Measurements from ENCODE around the gene PRPF6.
"Not testable (repeated sequence)": the region's sequence is repeated elsewhere in the genome, so short reads cannot be mapped to it uniquely, and the experiment has no call there.

PRPF6 gene

DNA sequence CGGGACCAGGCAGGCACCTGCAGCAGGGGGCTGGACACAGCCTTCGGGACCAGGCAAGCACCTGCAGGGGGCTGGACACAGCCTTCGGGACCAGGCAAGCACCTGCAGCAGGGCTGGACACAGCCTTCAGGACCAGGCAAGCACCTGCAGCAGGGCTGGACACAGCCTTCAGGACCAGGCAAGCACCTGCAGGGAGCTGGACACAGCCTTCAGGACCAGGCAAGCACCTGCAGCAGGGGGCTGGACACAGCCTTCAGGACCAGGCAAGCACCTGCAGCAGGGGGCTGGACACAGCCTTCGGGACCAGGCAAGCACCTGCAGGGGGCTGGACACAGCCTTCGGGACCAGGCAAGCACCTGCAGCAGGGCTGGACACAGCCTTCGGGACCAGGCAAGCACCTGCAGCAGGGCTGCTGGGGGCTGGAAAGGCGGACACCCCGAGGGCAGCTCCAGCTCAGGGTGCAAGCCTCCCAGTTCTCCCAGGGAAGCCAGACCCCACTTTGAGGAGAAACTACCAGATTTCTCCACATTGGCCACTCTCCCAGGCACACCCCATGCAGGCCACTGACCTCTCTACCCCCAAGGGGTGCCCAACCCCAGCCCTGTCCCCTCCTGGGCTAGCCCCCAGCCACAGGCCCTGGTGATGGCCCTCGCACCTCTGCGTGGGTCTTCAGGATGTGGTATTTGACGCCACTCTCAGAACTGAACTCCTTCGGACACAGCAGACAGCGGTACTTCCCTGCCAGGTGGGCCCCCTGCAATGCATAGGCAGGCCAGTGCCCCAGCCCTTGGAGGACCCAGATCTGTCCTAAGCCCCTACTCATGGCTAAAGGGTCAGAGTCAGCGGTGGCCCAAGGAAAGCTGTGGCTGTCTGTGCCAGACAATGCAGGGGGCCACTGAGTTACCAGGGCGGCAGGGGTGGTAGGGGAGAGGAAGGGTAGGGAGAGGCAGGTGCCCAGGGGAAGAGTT, 20.0 kb upstream of the PRPF6 start:
- DNase-seq (ENCODE audit: low read depth) = not testable (repeated sequence)

DNA sequence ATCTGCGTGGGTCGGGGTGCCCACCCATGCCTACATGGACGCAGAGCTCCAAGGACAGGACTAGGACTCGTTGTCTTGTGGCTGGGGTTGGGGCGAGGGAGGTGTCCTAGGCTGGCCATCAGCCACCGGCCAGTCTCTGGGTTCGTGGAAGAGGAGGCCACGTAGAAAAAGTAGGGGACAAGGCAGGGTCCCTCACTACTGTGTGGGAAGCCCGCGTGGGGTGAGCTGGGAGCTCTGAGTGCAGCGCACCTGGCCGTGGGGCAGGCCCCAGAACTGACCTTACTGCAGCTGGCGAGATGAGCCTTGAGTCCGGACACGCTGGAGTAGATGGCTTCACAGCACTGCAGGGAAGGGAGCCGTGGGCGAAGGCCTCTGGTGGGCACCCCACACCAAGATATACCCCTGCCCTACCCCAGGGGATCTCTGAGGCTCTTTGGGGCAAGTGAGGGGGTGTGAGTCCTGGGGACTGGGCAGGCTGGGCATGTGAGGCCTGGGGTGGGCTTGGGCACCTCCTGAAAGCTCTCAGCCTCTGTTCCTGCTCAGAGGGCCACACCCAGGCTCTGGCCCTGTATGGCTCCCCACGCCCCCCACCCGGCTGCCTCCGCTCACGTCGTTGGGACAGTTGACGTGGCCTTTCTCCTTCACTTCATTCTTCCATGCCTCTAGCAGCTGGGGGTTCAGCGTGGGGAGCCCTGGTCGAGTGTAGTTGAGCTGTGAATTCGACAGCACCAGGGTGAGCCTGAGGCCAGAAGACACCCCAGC, 19.1 kb upstream of the PRPF6 start:
- no peak for DNase-seq (ENCODE audit: low read depth)

DNA sequence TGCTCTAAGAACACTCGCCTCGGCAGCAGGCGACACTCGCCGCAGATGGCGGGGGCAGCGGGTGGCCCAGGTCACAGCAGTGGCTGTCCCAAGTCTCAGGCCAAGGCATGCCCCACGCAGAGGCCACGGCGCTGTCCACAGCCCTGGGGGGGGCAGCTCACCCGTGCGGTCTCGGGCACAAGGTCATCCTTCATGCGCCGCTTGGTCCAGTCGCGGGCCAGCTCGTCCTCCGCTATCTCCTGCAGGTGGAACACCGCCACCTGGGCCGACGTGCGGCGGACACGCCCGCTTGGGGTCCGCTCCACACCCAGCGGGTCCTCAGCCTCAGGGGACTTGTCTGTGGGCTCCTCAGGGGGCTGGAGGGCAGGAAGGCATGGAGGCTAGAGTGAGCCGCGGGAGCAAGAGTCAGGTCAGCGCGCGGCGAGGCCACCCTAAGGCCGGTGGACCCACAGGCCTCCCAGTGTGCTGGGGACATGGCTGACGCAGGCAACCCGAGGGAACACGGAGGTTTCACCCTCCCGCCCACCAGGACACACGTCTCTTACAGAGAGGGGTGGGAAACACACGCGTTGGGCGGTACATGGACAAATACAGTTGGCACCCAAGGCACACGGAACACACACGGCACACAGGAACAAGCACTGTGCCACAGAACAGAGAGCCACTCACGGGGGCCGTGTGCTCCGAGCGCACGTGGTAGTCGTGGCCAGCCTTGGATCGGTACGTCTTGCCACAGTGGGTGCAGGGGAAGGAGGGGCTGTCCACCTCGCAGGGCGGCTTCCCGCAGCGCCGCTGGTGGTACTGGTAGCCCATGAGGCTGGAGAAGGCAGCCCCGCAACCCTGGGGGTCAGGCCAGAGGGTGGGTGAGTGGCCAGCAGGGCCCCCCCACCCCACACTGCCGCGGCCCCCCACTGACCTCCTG, 18.2 kb upstream of the PRPF6 start:
- DNase-seq (ENCODE audit: low read depth) = no peak

- no peak for DNase-seq (ENCODE audit: low read depth)
These were observed 17.6 kb upstream of the PRPF6 start for GRCh38 chr20:63963348-63963741.

- no peak for DNase-seq (ENCODE audit: low read depth)
These were observed 17.1 kb upstream of the PRPF6 start for GRCh38 chr20:63963784-63964301.

- no peak for DNase-seq (ENCODE audit: low read depth)
These were observed 16.5 kb upstream of the PRPF6 start for GRCh38 chr20:63964412-63964811.

- no peak for DNase-seq (ENCODE audit: low read depth)
These were observed 14.6 kb upstream of the PRPF6 start for GRCh38 chr20:63966172-63966943.

GRCh38 chr20:63966944-63967322, 14.0 kb upstream of the PRPF6 start:
- no peak for DNase-seq (ENCODE audit: low read depth)

DNA sequence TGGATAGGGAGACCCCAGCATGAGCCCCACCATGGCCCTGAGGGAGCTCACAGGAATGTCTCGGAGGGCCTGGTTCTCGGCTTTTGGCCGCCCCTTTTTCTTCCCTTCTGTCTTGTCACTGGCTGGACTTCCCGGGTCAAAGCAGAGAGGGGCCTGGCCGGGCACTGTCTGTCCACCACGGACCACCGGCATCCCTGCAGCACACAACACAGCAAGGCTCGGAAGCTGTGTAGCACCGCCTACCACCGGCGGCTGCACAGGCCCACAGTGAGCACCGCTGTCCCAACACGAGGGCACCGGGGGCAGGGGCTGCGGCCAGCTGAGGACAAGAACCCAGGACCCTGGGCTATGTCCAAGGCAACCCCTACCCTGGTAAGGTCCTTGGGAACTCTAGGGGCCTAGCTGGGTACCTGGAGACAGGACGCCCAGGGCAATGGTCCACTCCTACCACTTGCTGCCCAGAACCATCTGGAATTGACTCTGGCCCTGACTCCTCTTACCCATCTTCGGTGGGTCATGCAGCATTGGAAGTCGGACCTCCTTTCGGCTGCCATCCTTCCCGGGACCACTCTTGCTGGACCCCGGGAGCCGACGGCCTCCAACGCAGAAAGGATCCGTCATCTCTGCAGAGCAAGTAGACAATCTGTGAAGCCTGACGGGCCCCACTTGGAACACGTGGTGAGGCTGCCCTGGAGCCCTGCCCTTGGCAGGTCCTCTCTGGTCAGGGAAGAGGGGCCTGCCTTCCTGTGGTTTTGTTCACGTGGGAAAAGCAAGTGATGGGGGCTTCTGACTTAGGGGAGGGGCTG, 13.4 kb upstream of the PRPF6 start:
- no peak for DNase-seq (ENCODE audit: low read depth)

DNA sequence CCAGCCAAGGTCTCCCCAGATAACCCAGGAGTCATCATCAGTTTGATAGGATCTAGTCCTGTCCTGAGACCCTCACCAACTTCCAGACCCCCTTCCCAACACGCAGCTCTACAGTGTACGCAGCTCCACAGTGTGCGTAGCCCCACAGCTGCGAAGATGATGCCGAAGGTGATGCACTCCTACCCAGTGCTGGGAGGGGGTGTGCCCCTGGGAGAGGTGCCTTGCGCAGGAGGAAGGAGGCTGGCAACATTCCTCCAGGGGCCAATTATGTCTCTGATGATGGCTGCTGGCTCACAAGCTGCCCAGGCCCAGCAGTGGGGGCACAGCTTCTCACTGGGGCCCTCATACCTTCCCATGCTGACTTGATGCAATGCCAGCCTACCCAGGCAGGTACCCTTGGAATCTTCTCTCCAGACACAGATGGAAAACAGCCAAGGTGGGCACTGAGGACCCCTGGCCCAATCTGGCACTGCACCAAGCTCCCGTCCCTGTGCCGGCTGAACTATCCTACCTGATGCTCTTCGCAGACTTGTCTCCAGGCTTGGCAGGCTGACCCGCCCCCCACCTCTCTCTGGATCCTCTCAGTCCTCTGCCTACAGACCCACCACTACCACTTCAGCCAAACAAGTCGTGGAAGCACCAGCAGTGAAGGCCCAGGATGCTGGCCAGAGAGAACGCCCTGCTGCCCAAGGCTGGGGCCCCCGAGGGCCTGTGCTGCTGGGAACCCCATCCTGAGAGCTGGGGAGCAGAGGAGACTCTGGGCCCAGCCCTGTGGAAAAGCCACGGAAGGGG, 12.6 kb upstream of the PRPF6 start:
- DNase-seq (ENCODE audit: low read depth) = no peak

- DNase-seq (ENCODE audit: low read depth) = peak; percentile 22
These were observed 11.8 kb upstream of the PRPF6 start for GRCh38 chr20:63968928-63969760.

GRCh38 chr20:63969838-63970713, 10.9 kb upstream of the PRPF6 start, which contains the start of gene ZNF512B:
Gene ZNF512B (minus strand): TSS chr20:63969930. CDS start chr20:63967950, 1,980 bp downstream.
- DNase-seq (ENCODE audit: low read depth) = peak; percentile 28

DNA sequence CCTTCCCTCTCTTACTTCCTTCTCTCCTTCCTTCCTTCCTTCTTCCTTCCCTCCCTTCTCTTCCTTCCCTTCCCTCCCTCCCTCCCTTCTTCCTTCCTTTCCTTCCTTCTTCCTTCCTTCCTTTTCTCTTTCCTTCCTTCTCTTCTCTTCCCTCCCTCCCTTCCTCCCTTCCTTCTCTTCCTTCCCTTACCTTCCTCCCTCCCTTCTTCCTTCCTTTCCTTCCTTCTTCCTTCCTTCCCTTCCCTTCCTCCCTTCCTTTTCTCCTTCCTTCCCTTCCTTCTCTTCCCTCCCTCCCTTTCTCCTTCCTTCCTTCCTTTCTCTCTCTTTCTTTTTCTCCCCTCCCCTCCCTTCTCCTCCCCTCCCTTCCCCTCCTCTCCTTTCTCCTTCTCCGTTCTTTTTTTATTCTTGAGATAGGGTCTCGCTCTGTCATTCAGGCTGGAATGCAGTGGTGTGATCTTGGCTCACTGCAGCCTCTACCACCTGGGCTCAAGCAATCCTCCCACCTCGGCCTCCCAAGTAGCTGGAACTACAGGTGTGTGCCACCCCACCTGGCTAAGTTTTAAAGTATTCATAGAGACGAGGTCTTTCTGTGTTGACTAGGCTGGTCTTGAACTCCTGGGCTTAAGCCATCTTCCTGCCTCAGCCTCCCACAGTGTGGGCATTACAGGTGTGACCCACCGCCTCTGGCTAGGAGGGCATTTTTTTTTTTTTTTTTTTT, 10.1 kb upstream of the PRPF6 start:
- no peak for DNase-seq (ENCODE audit: low read depth)

DNA sequence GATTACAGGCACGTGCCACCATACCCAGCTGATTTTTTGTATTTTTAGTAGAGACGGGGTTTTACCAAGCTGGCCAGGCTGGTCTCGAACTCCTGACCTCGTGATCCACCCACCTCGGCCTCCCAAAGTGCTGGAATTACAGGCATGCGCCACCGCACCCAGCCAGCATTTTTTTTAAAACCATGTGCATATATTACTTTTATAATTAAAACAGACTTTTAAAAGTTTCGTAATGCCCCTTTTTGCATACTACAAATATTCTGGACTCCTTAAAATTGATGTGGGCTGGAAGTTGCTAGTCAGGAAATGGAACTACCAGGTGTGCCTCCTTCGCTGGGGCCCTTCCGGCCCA, 9.0 kb upstream of the PRPF6 start:
- not testable (repeated sequence) for DNase-seq (ENCODE audit: low read depth)

DNA sequence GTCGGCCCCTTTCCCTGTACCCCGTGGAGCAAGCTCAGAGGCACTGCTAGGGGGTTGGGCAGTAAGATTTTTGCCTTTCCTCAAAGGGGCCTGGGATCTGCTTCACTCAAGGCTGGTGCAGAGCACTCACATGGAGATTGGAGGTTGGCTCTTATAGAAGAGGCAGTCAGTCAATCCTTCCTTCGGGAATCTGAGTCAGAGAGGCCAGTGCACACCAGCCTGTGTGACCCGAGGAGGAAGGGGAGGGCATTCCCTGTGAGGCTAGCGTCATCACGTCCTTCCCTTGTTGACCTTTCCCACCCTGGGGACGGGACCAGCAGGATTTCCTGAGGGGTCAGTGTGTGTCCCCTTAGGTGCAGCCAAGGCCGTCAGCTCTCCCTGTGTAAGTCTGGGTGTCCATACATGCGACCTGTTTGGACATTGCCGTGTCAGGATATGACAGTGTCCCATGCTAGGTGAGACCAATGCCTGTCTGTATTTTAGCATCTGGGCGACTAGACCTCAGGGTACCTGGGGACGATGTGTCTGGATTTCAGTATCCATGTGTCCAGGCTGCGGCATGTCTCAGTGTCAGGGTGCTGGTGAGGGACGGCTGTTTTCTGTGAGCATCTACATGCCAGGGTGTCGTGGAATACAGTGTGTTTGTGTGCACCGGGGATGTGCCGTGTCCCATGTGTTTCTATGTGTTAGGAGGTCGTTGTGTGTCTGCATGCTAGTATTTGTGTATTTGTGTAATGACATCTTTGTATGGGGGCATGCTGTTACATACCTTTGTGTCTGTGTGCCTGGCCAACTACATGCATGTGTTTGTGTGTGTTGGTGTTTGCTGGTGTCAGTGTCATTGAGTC, 8.4 kb upstream of the PRPF6 start:
- no peak for DNase-seq (ENCODE audit: low read depth)

DNA sequence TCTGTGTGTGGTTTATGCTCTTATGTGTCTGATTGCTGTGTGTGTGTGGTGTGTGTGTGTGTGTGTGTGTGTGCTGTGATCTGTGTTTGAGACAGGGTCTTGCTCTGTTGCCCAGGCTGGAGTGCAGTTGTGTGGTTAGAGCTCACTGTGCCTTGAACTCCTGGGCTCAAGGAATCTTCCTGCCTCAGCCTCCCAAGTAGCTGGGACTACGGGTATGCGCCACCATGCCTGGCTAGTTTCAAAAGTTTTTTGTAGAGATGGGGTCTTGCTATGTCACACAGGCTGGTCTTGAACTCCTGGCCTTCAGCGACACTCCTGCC, 7.8 kb upstream of the PRPF6 start:
- DNase-seq (ENCODE audit: low read depth) = no peak
